ENCODE measurements around the gene WDR18.

DNA sequence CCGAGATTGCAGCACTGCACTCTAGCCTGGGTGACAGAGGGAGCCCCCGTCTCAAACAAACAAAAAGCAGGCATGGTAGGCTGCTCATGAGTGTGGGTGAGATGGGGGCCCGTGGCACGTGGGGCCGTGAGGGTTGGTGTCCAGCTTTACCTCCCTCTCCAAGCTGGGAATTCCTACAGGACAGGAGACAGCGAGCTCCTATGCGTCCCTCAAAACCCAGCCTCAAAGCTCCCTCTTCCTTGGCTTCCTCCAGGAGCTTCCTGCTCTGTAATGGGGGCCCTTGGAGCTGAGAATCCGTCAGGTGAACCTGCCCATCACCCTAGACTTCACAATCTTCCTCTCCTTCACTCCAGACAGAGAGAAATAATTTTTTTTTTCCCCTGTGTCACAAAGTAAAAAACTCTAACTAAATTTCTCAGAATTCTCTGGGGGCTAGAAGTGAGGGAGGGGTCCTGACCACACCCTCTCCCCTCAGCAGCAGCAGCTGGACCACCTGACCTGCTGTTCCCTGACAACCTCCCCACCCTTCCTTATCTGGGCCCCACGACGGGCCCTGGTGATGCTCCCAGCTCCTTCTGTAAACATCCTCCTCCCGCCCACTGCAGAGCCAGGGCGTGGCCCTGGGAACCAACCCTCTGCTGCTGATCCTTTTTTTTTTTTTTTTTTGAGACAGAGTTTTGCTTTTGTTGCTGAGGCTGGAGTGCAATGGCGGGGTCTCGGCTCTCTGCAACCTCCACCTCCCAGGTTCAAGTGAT, 22.1 kb upstream of the WDR18 start:
- no peak for TF ChIP-seq POLR2A (IDR thresholded peaks at IDR 0.05; ENCODE audit: low read depth, low read length)
- TF ChIP-seq TAF1 (IDR thresholded peaks at IDR 0.05; ENCODE audit: low read depth, low read length), result no peak
- no peak for TF ChIP-seq SPI1 (IDR thresholded peaks at IDR 0.05; ENCODE audit: low read depth, low read length)
